Activated CD8-positive, alpha-beta memory T cell treated with anti-CD3 and anti-CD28 coated beads for 36 hours (primary cell): ENCODE measurements around the gene EDC3. TPM values are rescaled to one million over a fixed set of nuclear protein-coding genes. Genes with fewer than 3 reads are reported as not detected.

Experiments
- CTCF ChIA-PET: fragments of 350-600 bp; sonication (Branson Sonifier 250); formaldehyde crosslinking; loops from one replicate; lab custom pipeline; 2021; ENCODE audit warnings: antibody characterized with exemption; lab: Charles Lee
- POLR2A ChIA-PET: fragments of 350-600 bp; sonication (Branson Sonifier 250); formaldehyde crosslinking; loops from one replicate; lab custom pipeline; 2021; ENCODE audit warnings: antibody characterized with exemption; lab: Charles Lee
- total RNA-seq, 2 experiments: library from RNA; stranded (reverse); gene quantifications; one replicate each; pipeline ENCODE4 v1.2.3, GENCODE V29; 2021

The EDC3 gene
- total RNA-seq, 2 experiments from 2014 or later = 50.5 to 52.2 TPM

DNA sequence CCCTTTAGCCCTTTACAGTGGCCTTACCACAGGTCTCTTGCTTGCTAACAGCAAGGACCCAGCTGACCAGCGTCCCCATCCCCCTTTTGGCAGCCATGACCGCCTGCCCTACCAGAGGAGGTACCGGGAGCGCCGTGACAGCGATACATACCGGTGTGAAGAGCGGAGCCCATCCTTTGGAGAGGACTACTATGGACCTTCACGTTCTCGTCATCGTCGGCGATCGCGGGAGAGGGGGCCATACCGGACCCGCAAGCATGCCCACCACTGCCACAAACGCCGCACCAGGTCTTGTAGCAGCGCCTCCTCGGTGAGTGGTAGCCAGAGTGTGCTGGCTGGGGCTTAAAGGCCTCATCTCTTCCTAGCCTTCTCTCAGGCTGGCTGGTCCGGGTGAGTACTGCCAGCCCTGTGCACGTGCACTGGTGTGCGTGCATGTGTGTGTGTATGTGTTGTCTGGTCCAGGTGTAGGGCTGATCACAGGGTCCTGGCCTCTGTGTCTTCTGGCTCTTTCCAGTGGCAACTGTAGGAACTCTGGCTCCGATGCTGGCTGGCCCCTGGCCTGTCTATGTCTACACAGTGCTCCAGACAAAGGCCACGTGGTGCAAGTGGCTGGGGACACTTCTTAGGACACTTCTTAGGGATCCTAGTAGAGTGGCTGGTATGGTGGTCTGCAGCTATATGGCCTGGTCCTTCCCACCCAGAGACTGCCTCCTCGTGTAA is 75.7 kb downstream of the EDC3 start:
- POLR2A ChIA-PET = no interaction called here
- CTCF ChIA-PET = interaction anchor here (0.6 to 13.5 kb wide), 5 partner anchors 12 to 241 kb away, joined by 3 to 131 read pairs (median 3); no protein-coding TSS in a partner anchor

DNA sequence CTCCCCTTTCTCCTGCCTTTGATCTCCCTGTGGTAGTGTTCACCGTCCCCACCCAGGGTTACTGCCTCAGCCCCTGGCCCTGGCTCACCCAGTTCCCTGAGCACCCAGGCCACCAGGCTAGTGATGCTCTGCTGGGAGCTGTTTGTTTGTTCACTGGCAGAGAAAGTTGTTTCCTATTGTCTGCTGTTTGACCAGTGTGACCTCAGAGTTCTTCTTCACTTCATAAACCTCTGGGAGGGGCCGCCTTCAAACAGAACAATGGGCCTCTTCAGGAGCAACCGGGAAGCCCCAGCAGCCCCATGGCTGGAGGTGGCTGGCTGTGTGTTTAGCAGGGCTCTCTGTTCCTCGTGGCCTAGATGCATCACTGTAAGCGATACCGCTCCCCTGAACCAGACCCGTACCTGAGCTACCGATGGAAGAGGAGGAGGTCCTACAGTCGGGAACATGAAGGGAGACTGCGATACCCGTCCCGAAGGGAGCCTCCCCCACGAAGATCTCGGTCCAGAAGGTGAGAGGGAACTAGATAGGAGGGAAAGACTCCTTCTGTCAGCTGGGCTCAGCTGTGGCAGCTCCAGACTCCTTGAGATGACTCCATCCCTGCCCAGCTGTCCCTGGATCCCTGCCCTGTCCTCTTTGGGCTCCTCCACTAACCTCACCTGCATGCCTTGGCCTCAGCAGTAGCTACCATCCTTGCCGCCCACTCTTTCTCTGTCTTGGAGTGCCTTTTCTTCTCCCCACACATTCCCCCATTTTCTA is 76.8 kb downstream of the EDC3 start:
- ChIA-PET POLR2A (no interaction called here), CTCF (interaction anchor here (0.5 to 13.5 kb wide), 10 partner anchors 10 to 331 kb away, joined by 3 to 131 read pairs (median 3); no protein-coding TSS in a partner anchor)

DNA sequence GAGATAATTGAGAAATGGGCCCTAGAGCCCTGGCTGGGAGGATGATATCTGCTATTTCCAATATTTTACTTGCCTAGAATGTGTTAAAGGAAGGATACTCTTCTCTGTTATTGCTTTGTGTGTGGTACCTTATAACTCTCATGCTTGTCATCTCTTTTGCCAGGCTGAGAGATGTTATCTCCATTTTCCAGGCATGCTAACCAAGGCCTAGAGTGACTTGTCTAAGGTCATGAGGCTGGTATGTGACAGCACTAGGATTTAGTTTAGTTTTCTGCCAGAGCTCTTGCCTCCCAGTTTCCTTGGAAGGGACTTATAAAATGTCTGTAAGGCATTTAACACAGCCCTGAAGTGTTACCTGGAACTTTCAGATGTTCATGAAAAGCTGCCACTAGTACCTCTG is 78.8 kb downstream of the EDC3 start:
- CTCF ChIA-PET = interaction anchor here (0.7 to 13.5 kb wide), 10 partner anchors 9 to 243 kb away, joined by 3 to 131 read pairs (median 4); partner anchors contain the start of gene UBL7
- POLR2A ChIA-PET = interaction anchor here (1.1 to 1.5 kb wide), 4 partner anchors 8 to 214 kb away, joined by 3 to 5 read pairs (median 4); partner anchors contain the start of gene UBL7

DNA sequence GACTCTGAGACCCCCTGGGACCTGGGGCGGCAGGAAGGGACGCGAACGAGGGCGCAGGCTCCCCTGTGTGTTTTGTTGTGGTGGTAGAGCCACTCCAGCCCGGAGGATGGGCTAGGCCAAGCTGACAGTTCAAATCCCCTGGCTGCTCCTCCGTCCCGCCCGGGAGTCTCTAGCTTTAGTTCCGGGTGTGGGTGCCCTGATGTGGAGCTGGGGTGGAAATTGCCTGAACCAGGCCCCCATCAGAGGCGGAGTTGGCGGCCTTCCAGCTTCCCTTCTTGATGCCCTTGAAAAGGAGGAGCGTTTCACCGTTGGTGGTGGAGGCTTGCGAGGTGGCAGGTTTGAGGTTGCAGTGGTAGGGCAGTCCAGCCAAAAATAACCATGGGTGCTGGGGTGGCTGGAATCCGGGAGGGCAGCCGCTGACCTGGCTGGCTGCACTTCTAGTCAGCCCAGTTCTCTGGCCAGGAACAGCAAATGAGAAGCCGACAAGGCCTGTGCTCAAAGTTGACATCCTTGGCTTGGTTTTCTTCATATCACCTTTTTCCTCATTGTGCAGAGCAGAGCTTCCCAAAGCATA is 79.4 kb downstream of the EDC3 start:
- ChIA-PET CTCF (interaction anchor here (0.9 to 13.5 kb wide), 7 partner anchors 17 to 243 kb away, joined by 3 to 131 read pairs (median 3); partner anchors contain the start of gene UBL7), POLR2A (interaction anchor here (0.6 to 1.5 kb wide), 7 partner anchors 9 to 1283 kb away, joined by 3 to 5 read pairs (median 4); partner anchors contain the start of genes IMP3 and UBL7)

DNA sequence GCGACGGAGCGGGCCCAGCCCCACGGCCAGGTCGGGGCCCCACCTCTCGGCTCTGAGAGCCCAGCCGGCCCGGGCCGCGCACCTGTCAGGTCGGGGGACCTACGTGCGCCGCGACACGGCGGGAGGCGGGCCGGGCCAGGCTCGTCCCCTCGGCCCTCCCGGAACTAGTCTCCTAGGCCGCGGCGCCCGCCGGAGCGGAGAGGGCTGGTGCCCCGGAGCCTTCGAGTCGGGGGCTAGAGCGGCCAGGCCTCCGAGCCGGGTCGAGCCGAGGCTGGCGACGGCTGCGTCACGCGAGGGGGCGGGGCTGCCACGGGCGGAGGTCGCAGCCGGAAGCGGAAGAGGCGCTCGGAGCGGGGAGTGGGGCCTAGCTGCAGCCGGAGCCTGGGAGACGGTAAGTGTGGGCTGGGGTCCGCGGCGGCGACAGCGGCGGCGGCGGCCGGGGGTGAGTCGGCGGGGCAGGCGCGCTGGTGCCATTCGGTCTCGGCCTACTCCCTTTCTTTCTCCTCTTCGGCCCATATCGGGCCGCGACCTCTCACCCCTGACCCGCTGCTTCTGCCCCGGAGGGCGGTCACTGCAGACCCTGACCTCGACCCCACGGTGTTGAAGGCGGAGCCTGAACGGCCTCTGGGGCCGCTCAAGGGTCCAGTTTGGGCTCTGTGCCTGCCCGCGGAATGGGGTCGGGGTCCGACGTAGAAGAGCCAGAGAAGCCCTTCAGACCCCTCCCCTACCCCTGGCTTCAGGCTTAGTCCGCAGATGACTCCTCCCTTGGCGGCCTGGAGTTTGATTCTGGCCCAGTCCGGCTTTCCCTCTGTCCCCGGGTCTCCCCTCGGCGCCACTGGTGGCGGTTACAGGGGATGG is 80.1 kb downstream of the EDC3 start, which contains the start of gene CLK3:
CLK3 (plus strand) TSS at position 329 of the 858 bp plus-strand sequence. CDS start 3,361 bp downstream, outside the sequence.
- ChIA-PET CTCF (interaction anchor here (0.9 to 13.5 kb wide), 7 partner anchors 18 to 242 kb away, joined by 3 to 131 read pairs (median 3); partner anchors contain the start of gene UBL7), POLR2A (interaction anchor here (0.5 to 2.9 kb wide), 11 partner anchors 9 to 1284 kb away, joined by 3 to 13 read pairs (median 3); partner anchors contain the start of genes FAM219B, IMP3 and PML)

DNA sequence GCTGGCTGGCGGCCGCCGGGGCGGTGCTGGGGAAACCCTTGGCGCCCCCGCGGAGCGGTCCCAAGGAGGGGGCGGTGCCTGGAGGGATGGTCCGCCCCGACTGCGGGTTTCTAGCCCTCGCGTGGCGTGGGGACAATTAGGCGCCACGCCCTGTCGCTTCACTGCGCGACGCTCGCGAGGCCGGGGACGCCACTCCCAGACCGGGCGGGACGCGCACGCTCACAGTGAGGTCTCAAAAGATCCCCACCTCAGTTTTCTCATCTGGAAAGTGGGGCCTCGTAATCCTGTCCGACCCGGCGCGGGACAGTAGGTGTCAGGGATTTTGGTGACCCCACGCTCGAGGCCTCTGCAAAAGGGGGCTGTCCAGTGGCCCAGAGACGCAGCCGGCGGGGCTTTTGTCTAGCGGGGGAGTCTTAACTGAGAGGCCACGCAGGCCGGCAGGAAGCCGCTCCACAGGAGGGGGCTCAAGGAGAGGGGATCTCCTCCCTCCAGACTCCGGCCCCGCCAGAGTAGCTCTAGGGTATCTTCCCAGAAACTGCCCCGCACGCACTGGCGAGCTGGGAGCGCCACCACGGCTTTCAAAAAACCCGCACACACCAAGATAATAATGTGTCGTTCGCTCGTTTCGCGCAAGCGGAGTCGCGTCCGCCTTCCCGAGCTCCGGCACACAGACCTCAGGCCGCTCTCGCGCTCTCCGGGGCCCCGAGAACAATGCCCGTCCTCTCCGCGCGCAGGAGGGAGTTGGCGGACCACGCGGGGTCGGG is 80.9 kb downstream of the EDC3 start:
- POLR2A ChIA-PET = interaction anchor here (0.5 to 2.9 kb wide), 8 partner anchors 14 to 621 kb away, joined by 3 to 13 read pairs (median 3); partner anchors contain the start of genes FAM219B and PML
- CTCF ChIA-PET = interaction anchor here (1.9 to 13.5 kb wide), 2 partner anchors 19 to 154 kb away, joined by 4 to 131 read pairs; no protein-coding TSS in a partner anchor

DNA sequence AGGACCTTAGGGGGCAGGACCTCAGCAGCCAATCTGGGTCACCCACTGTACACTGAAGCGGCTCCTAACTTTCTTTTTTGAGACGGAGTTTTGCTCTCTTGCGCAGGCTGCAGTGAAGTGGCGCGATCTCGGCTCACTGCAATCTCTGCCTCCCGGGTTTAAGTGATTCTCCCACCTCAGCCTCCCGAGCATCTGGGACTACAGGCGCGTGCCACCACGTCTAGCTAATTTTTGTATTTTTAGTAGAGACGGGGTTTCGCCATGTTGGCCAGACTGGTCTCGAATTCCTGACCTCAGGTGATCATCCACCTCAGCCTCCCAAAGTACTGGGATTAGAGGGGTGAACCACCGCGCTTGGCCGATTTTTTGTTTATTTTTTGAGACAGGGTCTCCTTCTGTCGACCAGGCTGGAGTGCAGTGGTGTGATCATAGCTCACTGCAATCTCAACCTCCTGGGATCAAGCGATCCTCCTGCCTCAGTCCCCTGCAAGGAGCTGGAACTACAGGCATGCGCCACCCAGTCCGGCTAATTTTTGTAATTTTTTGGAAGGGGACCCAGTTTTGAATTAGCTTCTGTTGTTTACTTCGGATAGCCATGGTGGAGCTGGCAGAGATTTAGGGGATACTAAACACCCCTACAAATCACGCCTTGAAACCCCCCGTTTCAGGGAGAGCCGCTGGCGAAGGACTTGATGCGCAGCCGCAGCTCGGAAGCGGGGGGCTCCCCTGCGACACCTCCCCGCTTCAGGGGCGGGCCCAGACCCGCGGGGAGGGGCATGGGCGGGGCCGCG is 81.7 kb downstream of the EDC3 start:
- ChIA-PET CTCF (interaction anchor here (0.8 to 13.5 kb wide), 3 partner anchors 20 to 211 kb away, joined by 3 to 131 read pairs (median 4); no protein-coding TSS in a partner anchor), POLR2A (interaction anchor here (1.1 to 2.9 kb wide), 2 partner anchors 13 to 15 kb away, joined by 3 to 13 read pairs; no protein-coding TSS in a partner anchor)

DNA sequence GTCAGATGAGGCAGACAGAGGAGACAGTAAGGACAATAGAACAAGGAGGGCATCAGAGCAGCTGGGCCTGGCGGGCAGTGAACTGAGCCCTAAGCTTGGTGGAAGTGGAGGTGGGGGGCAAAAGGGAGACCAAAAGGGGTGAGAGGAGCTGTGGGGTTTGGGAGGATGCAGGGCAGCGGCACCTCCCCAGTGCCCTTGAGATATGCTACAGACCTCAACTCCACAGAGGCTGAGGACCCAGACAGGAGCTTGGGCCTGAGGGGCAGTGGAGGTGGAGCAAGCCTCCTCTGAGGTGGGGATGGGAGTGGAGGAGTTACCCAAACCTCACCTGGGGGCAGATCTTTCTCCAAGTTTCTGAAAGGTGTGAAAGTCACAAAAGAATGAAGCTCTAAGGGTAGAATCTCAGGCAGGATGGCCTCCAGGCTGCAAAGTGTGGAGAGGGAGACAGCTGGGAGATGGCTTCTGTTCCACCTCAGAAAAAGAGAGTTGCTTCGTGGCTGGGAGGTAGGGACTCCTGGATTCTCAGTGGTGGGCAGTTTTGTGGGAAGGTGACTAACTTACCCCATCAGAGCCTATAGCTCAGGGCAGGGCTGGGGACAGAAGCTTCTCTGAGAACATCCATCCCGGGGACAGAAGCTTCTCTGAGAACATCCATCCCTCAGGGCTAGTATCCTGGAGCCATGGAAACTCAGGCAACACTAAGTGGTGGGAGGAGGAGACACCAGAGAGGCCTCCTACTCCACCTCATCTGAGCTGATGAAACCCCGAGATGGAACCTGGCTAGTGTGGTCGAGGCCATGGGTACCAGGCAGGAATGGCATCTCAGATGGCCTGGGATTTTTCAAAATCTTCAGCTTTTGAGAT is 82.5 kb downstream of the EDC3 start:
- ChIA-PET POLR2A (interaction anchor here (0.6 to 2.9 kb wide), 4 partner anchors 12 to 243 kb away, joined by 3 to 13 read pairs (median 3); no protein-coding TSS in a partner anchor), CTCF (interaction anchor here (0.7 to 13.5 kb wide), 5 partner anchors 20 to 210 kb away, joined by 3 to 131 read pairs (median 3); no protein-coding TSS in a partner anchor)

DNA sequence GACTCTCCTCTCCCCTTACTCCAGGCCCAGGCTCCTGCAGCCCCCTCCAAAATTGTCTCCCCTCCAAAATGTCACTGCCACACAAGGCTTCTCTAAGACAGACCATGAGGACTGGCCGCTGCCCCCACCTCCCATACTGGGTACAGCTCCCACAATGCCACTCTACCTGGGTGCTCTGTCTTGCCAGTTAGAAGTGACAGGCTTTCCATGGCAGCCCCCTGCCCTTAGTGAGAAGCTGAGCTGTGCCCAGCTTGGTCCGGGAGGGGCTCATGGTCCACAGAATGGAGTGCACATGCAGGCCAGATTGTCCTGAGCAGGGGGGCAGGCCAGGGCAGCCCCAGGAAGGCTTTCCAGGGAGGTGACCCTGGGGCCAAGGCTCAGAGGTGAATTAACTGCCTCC is 83.1 kb downstream of the EDC3 start:
- POLR2A ChIA-PET = interaction anchor here (2.9 kb wide), 1 partner anchor 14 kb away, joined by 13 read pairs; no protein-coding TSS in a partner anchor
- CTCF ChIA-PET = interaction anchor here (1.6 to 13.5 kb wide), 2 partner anchors 21 to 65 kb away, joined by 3 to 131 read pairs; no protein-coding TSS in a partner anchor

DNA sequence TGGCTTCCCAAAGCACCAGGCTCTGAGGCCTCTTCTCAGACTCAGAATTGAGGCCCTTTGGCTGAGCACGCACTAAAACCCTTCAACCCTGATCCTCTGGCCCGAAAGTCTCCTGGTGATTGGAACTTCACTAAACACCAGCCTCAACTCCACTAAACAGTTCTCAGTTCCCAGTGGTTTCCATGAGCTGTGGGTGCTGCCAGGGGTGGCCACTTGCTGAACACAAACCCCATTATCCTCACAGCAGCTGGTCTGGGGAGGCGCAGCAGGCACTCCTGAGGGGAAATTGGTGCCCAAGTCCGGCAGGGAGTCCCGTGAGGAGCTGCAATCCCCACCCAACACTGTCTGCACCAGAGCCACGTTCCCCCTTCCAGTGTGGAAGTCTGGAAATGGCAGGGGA is 84.0 kb downstream of the EDC3 start:
- ChIA-PET POLR2A (no interaction called here), CTCF (interaction anchor here (0.5 to 13.5 kb wide), 3 partner anchors 22 to 64 kb away, joined by 3 to 131 read pairs (median 5); no protein-coding TSS in a partner anchor)

DNA sequence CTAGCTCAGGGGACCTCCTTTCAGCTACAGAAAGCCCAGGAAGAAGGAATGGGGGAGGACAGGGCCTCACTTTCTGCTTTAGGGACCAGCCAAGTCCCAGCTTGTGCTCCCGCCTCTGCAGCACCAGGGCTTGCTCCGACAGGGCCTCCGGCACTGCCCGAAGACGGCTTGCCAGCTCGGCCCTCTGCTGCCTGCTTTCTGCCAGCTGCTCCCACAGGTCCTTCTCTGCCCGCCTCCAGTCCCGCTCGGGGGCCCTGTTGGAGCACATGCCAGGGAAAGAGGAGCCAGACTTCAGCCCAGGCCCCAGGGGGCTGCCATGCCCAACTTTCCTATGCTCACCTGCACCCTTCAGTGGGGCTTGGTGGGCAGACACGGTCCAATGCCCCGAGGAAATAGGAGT is 84.5 kb downstream of the EDC3 start:
- POLR2A ChIA-PET = no interaction called here
- CTCF ChIA-PET = interaction anchor here (13.5 kb wide), 1 partner anchor 22 kb away, joined by 131 read pairs; no protein-coding TSS in a partner anchor

DNA sequence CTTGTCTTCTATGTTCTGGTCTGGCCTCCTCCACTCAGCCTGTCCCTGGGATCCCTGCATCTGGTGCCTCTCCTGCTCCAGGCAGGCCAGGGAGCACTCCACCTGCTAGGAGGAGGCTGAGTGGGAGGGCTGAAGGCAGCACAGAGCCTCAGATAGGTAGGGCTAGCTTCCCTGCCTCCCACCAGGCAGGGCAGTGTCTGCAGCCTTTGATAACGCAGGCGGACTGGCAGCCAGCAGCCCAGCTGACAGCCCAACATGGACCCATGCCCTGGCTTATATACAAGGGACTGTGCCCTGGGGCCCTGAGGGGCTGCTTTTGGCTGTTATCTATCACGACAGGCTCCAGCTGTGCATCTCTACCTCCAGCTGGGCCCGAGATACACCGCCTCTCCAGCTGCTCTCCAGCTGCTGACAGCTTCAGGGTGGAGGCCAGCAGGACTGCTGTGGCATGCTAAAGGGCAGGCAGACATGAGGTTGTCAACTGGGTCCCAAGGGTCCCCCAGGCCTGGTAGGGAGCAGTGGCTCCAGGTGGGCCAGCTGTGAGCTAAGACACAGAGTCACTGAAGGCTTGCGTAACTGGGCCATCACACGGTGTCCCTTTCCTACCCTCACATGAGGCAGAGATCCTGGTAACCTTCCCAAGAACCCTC is 85.4 kb downstream of the EDC3 start:
- POLR2A ChIA-PET = no interaction called here
- CTCF ChIA-PET = no interaction called here

DNA sequence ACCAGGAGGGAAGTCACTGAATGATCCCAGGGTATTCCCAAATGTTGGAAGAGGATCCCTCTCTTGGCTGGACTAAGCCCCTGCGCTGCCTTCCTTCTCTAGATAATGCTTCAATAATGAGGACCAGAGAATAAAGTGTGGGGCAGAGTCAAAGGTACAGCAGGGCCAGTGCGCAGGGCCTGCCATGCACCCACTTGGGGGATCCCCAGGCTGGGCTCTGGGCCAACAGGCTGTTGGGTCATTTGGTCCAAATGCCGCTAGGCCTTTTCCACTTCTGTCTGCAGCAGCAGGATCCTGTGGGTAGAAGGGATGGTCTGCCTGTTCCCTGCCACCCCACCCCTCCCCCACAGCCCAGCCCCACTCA is 85.9 kb downstream of the EDC3 start:
- ChIA-PET POLR2A (no interaction called here), CTCF (interaction anchor here (1.0 kb wide), 1 partner anchor 8 kb away, joined by 3 read pairs; no protein-coding TSS in a partner anchor)

DNA sequence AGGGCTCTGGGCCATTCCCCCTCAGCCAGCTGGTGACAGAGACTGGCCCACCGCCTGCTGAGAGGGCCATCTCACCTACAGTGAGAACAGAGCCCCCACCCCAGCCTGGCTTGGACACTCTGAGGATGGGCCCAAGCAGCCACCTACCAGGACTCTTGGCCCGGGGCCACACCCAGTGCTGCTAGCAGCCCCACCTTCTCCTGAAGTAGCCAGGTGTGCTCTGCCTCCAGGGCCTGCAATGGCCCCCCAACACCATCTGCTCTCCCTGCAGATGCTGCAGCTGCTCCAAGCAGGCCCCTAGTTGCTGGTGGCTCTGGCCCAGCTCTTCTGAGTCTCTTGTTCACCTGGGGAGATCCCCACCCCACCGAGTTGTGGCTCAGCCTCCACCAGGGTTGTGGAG is 87.0 kb downstream of the EDC3 start:
- CTCF ChIA-PET = interaction anchor here (1.0 kb wide), 1 partner anchor 9 kb away, joined by 3 read pairs; no protein-coding TSS in a partner anchor
- POLR2A ChIA-PET = interaction anchor here (1.1 kb wide), 1 partner anchor 10 kb away, joined by 3 read pairs; no protein-coding TSS in a partner anchor
